ENCODE data around the gene SENP1. TPM values are rescaled to one million over a fixed set of nuclear protein-coding genes. Genes with fewer than 3 reads are reported as not detected.

SENP1 gene
- polyA plus RNA-seq, 1 donor from 2014 or later, result 14.0 TPM

DNA sequence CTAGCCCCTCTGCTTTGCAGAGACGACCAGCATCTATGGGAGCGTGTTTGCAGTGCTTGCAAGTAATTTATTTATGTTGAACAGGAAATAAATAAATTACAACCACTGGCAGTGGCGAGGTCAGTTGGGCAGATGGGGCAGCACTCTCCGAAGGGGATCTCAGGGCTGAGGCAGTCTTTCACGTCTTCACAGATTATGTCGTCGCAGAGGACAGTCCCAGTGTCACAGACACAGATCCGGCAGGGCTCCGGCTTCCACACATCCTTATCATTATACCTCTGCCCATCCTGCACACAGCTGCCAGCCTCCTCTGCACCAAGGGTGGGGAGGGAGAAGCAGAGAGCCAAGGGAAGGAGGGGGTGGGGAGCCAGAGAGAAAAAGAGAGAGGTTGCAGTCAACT lies 106.1 kb downstream of the SENP1 start:
- Histone ChIP-seq H2AFZ (ENCODE audit: low read depth, low read length) (no peak overlapping the region), H3K79me2 (replicated peaks; ENCODE audit: insufficient read depth, low read length) (peaks cover 14% of the 10 kb centered on the region), H4K20me1 (ENCODE audit: insufficient read depth) (no peaks in the 10 kb centered on the region), H3K27ac (ENCODE audit: low read length) (no peak overlapping the region), H3K4me3 (ENCODE audit: low read length) (no peak overlapping the region), H3K27me3 (ENCODE audit: insufficient read depth, low read depth, low read length) (peaks cover 43% of the 10 kb centered on the region), H3K9ac (ENCODE audit: low read length) (no peak overlapping the region), H3K4me2 (ENCODE audit: low read length) (no peak overlapping the region), H3K9me2 (ENCODE audit: insufficient read depth, low read length) (no peaks in the 10 kb centered on the region), H3K36me3 (ENCODE audit: insufficient read depth, low read length) (no peaks in the 10 kb centered on the region), H3F3A (ENCODE audit: insufficient read depth, low read length, poor library complexity, severe bottlenecking) (peaks cover 6% of the 10 kb centered on the region), H3K9me3 (ENCODE audit: low read length) (no peaks in the 10 kb centered on the region)
- TF ChIP-seq EP300 (conservative IDR thresholded peaks at IDR 0.05; ENCODE audit: poor library complexity, severe bottlenecking), result no peak

DNA sequence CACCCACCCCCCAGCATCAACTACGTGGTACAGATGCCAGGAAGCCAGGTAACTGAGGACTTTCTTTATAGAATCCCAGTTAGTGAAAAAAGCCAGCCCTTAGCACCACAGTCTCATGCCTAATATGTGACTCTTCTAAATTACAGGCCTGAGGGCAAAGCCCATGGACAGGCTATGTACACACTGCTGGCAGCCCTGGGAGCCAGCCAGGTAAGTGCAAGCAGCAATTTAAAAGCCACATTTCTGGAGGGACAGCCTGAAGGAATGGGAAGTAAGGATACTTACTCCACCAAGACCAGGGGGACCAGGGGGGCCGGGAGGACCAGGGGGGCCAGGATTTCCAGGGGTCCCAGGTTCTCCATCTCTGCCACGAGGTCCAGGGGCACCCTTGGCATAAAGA lies 108.6 kb downstream of the SENP1 start:
- Histone ChIP-seq H3K27ac (ENCODE audit: low read length) (no peak overlapping the region), H3K27me3 (ENCODE audit: insufficient read depth, low read depth, low read length) (peaks cover 18% of the 10 kb centered on the region), H4K20me1 (ENCODE audit: insufficient read depth) (no peaks in the 10 kb centered on the region), H3K9me2 (ENCODE audit: insufficient read depth, low read length) (no peaks in the 10 kb centered on the region), H3K9me3 (ENCODE audit: low read length) (no peaks in the 10 kb centered on the region), H3K36me3 (ENCODE audit: insufficient read depth, low read length) (no peaks in the 10 kb centered on the region), H2AFZ (ENCODE audit: low read depth, low read length) (no peak overlapping the region), H3F3A (ENCODE audit: insufficient read depth, low read length, poor library complexity, severe bottlenecking) (peaks cover 3% of the 10 kb centered on the region), H3K4me3 (ENCODE audit: low read length) (no peak overlapping the region), H3K4me2 (ENCODE audit: low read length) (no peak overlapping the region), H3K79me2 (replicated peaks; ENCODE audit: insufficient read depth, low read length) (peaks cover 14% of the 10 kb centered on the region), H3K9ac (ENCODE audit: low read length) (no peak overlapping the region)
- TF ChIP-seq RAD21 (conservative IDR thresholded peaks at IDR 0.05), result no peak

DNA sequence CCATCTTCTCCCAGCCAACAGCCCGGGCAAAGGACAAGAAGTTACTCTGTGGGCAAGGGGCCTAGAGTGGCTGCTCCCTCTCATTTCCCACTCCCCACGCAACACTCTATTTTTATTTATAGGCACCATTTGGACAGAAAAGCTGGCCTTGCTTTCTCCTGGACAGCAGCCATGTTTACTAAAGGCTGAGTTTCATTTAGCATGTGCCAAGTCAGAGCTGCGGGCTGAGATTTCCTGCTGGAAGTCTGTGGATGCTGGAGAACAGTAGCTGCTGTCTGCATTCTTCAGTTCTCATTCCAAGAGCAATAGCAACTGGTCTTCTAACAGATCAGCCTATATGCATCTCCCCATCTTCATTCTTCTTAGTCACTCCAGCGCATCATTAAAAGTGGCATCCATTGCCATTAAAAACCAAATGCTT lies 109.9 kb downstream of the SENP1 start:
- H3K4me2 ChIP-seq (ENCODE audit: low read length), result no peak overlapping the region
- H3F3A ChIP-seq (ENCODE audit: insufficient read depth, low read length, poor library complexity, severe bottlenecking), result no peaks in the 10 kb centered on the region
- no peak overlapping the region for H2AFZ ChIP-seq (ENCODE audit: low read depth, low read length)
- TF ChIP-seq CTCF (IDR thresholded peaks at IDR 0.05; ENCODE audit: poor library complexity, severe bottlenecking), result no peak
- TF ChIP-seq RAD21 (conservative IDR thresholded peaks at IDR 0.05), result no peak
- TF ChIP-seq POLR2AphosphoS5 (IDR thresholded peaks at IDR 0.05), result no peak
- TF ChIP-seq MXI1 (conservative IDR thresholded peaks at IDR 0.05; ENCODE audit: poor library complexity, severe bottlenecking), result no peak
- TF ChIP-seq SMC3 (conservative IDR thresholded peaks at IDR 0.05; ENCODE audit: poor library complexity), result no peak
- TF ChIP-seq TAF1 (IDR thresholded peaks at IDR 0.05; ENCODE audit: low read depth), result no peak
- TF ChIP-seq EP300 (conservative IDR thresholded peaks at IDR 0.05; ENCODE audit: poor library complexity, severe bottlenecking), result no peak
- no peak for TF ChIP-seq REST (IDR thresholded peaks at IDR 0.05; ENCODE audit: borderline replicate concordance)
- TF ChIP-seq EZH2 (IDR thresholded peaks at IDR 0.05; ENCODE audit: borderline replicate concordance, insufficient read depth, low read length, poor library complexity, severe bottlenecking), result no peak
- H3K9me3 ChIP-seq (ENCODE audit: low read length), result no peaks in the 10 kb centered on the region
- H4K20me1 ChIP-seq (ENCODE audit: insufficient read depth), result no peaks in the 10 kb centered on the region
- no peak overlapping the region for H3K9ac ChIP-seq (ENCODE audit: low read length)
- no peak overlapping the region for H3K27ac ChIP-seq (ENCODE audit: low read length)
- H3K27me3 ChIP-seq (ENCODE audit: insufficient read depth, low read depth, low read length), result peaks cover 5% of the 10 kb centered on the region
- H3K36me3 ChIP-seq (ENCODE audit: insufficient read depth, low read length), result no peaks in the 10 kb centered on the region
- no peak overlapping the region for H3K4me3 ChIP-seq (ENCODE audit: low read length)
- H3K9me2 ChIP-seq (ENCODE audit: insufficient read depth, low read length), result no peaks in the 10 kb centered on the region
- peaks cover 14% of the 10 kb centered on the region for H3K79me2 ChIP-seq (replicated peaks; ENCODE audit: insufficient read depth, low read length)
